Astrocyte of the spinal cord (primary cell): ENCODE data around the gene ACOT9.
"Not testable (repeated sequence)": the region's sequence is repeated elsewhere in the genome, so short reads cannot be mapped to it uniquely, and the experiment has no call there.

Experiments
- DNase-seq: peaks from one replicate; pipeline ENCODE4 v3.0.0; 2011; ENCODE audit warnings: low read depth, low spot score
- H3K4me3 ChIP-seq: 2 replicates; pipeline ENCODE4 v1.5.1; 2011; ENCODE audit warnings: low read depth, mild to moderate bottlenecking, low read length, moderate library complexity
- in situ Hi-C: cut with HindIII; loops from 2 replicates; pipeline ENCODE4 v1.10.0; 2017; ENCODE audit warnings: low sequenced_read_pairs
- TF ChIP-seq, protein P1 (sequence below): IDR thresholded peaks from 2 replicates; pipeline ENCODE4 v1.5.1; 2012; ENCODE audit warnings: low read depth, mild to moderate bottlenecking, low read length, inconsistent platforms

ACOT9 gene

GRCh38 chrX:23661671-23662070 is 81.4 kb downstream of the ACOT9 start:
- H3K4me3 ChIP-seq, result no peak overlapping the region
- in situ Hi-C loops, result no loop called here
- TF ChIP-seq, protein P1, sequence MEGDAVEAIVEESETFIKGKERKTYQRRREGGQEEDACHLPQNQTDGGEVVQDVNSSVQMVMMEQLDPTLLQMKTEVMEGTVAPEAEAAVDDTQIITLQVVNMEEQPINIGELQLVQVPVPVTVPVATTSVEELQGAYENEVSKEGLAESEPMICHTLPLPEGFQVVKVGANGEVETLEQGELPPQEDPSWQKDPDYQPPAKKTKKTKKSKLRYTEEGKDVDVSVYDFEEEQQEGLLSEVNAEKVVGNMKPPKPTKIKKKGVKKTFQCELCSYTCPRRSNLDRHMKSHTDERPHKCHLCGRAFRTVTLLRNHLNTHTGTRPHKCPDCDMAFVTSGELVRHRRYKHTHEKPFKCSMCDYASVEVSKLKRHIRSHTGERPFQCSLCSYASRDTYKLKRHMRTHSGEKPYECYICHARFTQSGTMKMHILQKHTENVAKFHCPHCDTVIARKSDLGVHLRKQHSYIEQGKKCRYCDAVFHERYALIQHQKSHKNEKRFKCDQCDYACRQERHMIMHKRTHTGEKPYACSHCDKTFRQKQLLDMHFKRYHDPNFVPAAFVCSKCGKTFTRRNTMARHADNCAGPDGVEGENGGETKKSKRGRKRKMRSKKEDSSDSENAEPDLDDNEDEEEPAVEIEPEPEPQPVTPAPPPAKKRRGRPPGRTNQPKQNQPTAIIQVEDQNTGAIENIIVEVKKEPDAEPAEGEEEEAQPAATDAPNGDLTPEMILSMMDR, result no peak
- no peak for DNase-seq

- in situ Hi-C loops, result no loop called here
- H3K4me3 ChIP-seq, result no peak overlapping the region
- TF ChIP-seq, protein P1, result no peak
- DNase-seq, result no peak
Observed at GRCh38 chrX:23660766-23661132, 82.3 kb downstream of the ACOT9 start.

DNA sequence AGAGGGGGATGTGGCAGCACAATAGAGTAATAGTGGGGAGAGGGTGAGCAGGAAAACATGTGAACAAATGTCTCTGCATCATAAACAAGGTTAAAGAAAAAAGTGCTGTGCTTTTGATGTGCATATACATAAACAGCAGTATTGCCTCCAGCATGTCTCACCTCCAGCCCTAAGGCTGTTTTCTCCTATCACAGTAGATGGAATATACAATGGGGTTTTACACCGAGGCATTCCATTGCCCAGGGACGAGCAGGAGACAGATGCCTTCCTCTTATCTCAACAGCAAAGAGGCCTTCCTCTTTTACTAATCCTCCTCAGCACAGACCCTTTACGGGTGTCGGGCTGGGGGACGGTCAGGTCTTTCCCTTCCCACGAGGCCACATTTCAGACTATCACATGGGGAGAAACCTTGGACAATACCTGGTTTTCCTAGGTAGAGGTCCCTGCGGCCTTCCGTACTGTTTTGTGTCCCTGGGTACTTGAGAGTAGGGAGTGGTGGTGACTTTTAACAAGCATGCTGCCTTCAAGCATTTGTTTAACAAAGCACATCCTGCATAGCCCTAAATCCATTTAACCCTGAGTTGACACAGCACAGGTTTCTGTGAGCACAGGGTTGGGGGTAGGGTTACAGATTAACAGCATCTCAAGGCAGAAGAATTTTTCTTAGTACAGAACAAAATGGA is 82.9 kb downstream of the ACOT9 start:
- H3K4me3 ChIP-seq, in situ Hi-C loops, DNase-seq: not testable (repeated sequence)

DNA sequence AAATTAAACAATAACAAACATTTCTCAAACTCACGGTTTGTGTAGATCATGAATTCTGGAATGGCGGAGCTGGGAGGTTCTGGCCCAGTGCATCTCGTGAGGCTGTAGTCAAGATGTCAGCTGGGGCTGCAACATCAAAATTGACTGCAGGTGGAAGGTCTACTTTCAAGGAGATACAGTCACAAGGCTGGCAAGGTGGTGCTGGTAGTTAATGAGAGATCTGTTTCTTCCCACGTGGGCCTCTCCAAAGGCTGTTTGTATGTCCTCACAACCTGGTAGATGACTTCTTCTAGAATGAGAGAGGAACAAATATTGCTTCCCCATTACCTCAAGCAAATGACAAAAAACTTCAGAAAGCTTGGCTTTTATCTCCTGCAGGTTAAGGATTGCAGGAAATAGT is 83.7 kb downstream of the ACOT9 start:
- in situ Hi-C loops, result no loop called here
- H3K4me3 ChIP-seq, result no peak overlapping the region
- DNase-seq, result no peak
- TF ChIP-seq, protein P1, result no peak

GRCh38 chrX:23656684-23657083 is 86.4 kb downstream of the ACOT9 start:
- TF ChIP-seq, protein P1, result no peak
- no peak overlapping the region for H3K4me3 ChIP-seq
- in situ Hi-C loops, result no loop called here
- no peak for DNase-seq

- DNase-seq, result no peak
- no peak overlapping the region for H3K4me3 ChIP-seq
- in situ Hi-C loops, result no loop called here
- TF ChIP-seq, protein P1, result no peak
Observed at GRCh38 chrX:23656091-23656490, 87.0 kb downstream of the ACOT9 start.
